Measurements from ENCODE around the gene MRPS31. TPM values are rescaled to one million over a fixed set of nuclear protein-coding genes. Genes with fewer than 3 reads are reported as not detected.

Gene MRPS31
- total and polyA plus RNA-seq, 10 of the 15 experiments (the other 5 are each of a cell fraction or from before 2014, with no cell fraction given), result 20.3 to 60.9 (median 43.1) TPM

GRCh38 chr13:40679480-40679985 is 91.5 kb downstream of the MRPS31 start:
- no peaks in the 10 kb centered on the region for H3K79me2 ChIP-seq (ENCODE audit: control insufficient read depth, insufficient read depth, low read length)
- ATAC-seq, result no peak
- H3K4me2 ChIP-seq (ENCODE audit: control insufficient read depth, insufficient read depth), result no peak overlapping the region
- 34% methylated on average over 6 of the region's 6 CpGs for WGBS (ENCODE audit: insufficient coverage, insufficient replicate concordance, low lambda C conversion rate, missing lambda C conversion rate)
- no peak for TF ChIP-seq MEF2A (IDR thresholded peaks at IDR 0.05; ENCODE audit: insufficient read depth, low read depth, low read length)
- no peak for TF ChIP-seq SIX5 (IDR thresholded peaks at IDR 0.05; ENCODE audit: low read depth, low read length, severe bottlenecking)
- TF ChIP-seq ZBTB4 (CRISPR knock-in tag; IDR thresholded peaks at IDR 0.05), result no peak
- SMC1A ChIA-PET (ENCODE audit: uncharacterized antibody, unreplicated experiment), result interaction anchor here (0.8 to 5.6 kb wide), 5 partner anchors 11 to 736 kb away, joined by 3 to 40 read pairs (median 10); no protein-coding TSS in a partner anchor
- in situ Hi-C loops (cut with MboI) (loop anchor here (5.0 to 25.0 kb wide), 2 partner anchors 732 to 1617 kb away; no protein-coding TSS in a partner anchor), intact Hi-C loops (cut with micrococcal nuclease; ENCODE audit: unreplicated experiment) (no loop called here)
- no peak overlapping the region for H3K27ac ChIP-seq (ENCODE audit: control insufficient read depth, insufficient read depth)
- BruUV-seq (replicated peaks), result no TSS peak
- H2AFZ ChIP-seq (ENCODE audit: control insufficient read depth, low read depth, low read length), result no peak overlapping the region
- H3K27me3 ChIP-seq (replicated peaks in 1 of 2; ENCODE audit: control insufficient read depth in 2 of 2, insufficient read depth in 2 of 2, low read length in 1 of 2), result 0 out of 4 replicates have a peak, but pooled peaks cover 0 to 3% of the 10 kb centered on the region in 2 experiments
- no peak overlapping the region for H3K9ac ChIP-seq (ENCODE audit: control insufficient read depth, insufficient read depth, low read length)
- no peaks in the 10 kb centered on the region for H4K20me1 ChIP-seq (ENCODE audit: control insufficient read depth, insufficient read depth)
- CTCF ChIA-PET, result interaction anchor here (1.0 to 9.0 kb wide), 6 partner anchors 11 to 759 kb away, joined by 3 to 115 read pairs (median 4); no protein-coding TSS in a partner anchor
- RAD21 ChIA-PET (ENCODE audit: unreplicated experiment), result interaction anchor here (1.4 kb wide), 1 partner anchor 610 kb away, joined by 4 read pairs; no protein-coding TSS in a partner anchor
- H3K9me3 ChIP-seq (replicated peaks; ENCODE audit: control insufficient read depth, insufficient read depth, low read length), result no peaks in the 10 kb centered on the region
- FAIRE-seq, result no peak
- H3K4me1 ChIP-seq (ENCODE audit: control insufficient read depth, insufficient read depth, low read length), result no peaks in the 10 kb centered on the region
- POLR2A ChIA-PET, result no interaction called here
- no peak overlapping the region for H3K4me3 ChIP-seq
- DNase-seq (ENCODE audit: low read depth, low spot score), result no peak
- H3K36me3 ChIP-seq (ENCODE audit: control insufficient read depth in 2 of 2, insufficient read depth in 2 of 2, low read length in 1 of 2), result no peaks in the 10 kb centered on the region

MicroRNAs encoded within 50 kb of the gene (microRNA counts, 767-probe panel; counts per million panel counts)
- microRNA hsa-miR-320d (55.3 counts per million), microRNA hsa-miR-621 (1,125 counts per million, percentile 35 among the panel's probes with 10 or more counts)

Small RNA genes lying within 50 kb of the gene (microRNA-seq; reads per million reads assigned to microRNA genes)
- gene MIR320D1 (not detected), gene MIR621 (not detected)

Small RNA genes lying within 50 kb of the gene (small RNA-seq; reads per million reads assigned to genes)
- gene MIR320D1 (not detected), gene MIR621 (not detected), gene RF00017 (not detected)

Other genes with a start within 250 kb of the MRPS31 start
- 0.65 and 0.96 TPM in 2 replicates for gene FOXO1, start 104.5 kb downstream of the MRPS31 start, total RNA-seq (2014; rRNA removed)
- gene FOXO1, start 104.5 kb downstream of the MRPS31 start, total RNA-seq (2014; rRNA removed; fragmentation: Illumina TruSeq; extraction: Trizol), result 0.88 and 1.1 TPM in 2 replicates
- gene FOXO1, start 104.5 kb downstream of the MRPS31 start, total RNA-seq (2021), result 1.6 and 2.4 TPM in 2 replicates
- 7.0 and 8.3 TPM in 2 replicates for gene FOXO1, start 104.5 kb downstream of the MRPS31 start, polyA plus RNA-seq (2011; rRNA removed)
- 1.4 and 1.6 TPM in 2 replicates for gene FOXO1, start 104.5 kb downstream of the MRPS31 start, polyA plus RNA-seq (2014; fragmentation: Illumina TruSeq; extraction: Trizol)
- under 1 TPM; 0.64 to 0.72 TPM for gene FOXO1, start 104.5 kb downstream of the MRPS31 start, polyA plus RNA-seq (2014; fragmentation: Nextera tagmentation; extraction: Ambion mirVana)
- 0.70 TPM in 2 replicates for gene FOXO1, start 104.5 kb downstream of the MRPS31 start, polyA plus RNA-seq (2014; rRNA removed)
- under 1 TPM; 0.58 to 0.79 TPM for gene FOXO1, start 104.5 kb downstream of the MRPS31 start, polyA plus RNA-seq (2016; fragmentation: Nextera tagmentation; extraction: Ambion mirVana)
- gene SLC25A15, start 18.4 kb upstream of the MRPS31 start, total RNA-seq (2014; rRNA removed), result 20.6 and 25.0 TPM in 2 replicates
- gene SLC25A15, start 18.4 kb upstream of the MRPS31 start, total RNA-seq (2014; rRNA removed; fragmentation: Illumina TruSeq; extraction: Trizol), result 14.8 and 15.7 TPM in 2 replicates
- 16.0 and 18.5 TPM in 2 replicates for gene SLC25A15, start 18.4 kb upstream of the MRPS31 start, total RNA-seq (2021)
- gene SLC25A15, start 18.4 kb upstream of the MRPS31 start, polyA plus RNA-seq (2011; rRNA removed), result 9.1 and 11.6 TPM in 2 replicates
- gene SLC25A15, start 18.4 kb upstream of the MRPS31 start, polyA plus RNA-seq (2014; fragmentation: Illumina TruSeq; extraction: Trizol), result 11.8 and 13.6 TPM in 2 replicates
- gene SLC25A15, start 18.4 kb upstream of the MRPS31 start, polyA plus RNA-seq (2014; fragmentation: Nextera tagmentation; extraction: Ambion mirVana), result 1 to 10 TPM; 2.7 to 3.6 TPM
- 14.6 and 15.1 TPM in 2 replicates for gene SLC25A15, start 18.4 kb upstream of the MRPS31 start, polyA plus RNA-seq (2014; rRNA removed)
- gene SLC25A15, start 18.4 kb upstream of the MRPS31 start, polyA plus RNA-seq (2016; fragmentation: Nextera tagmentation; extraction: Ambion mirVana), result 10 to 100 TPM; 19.6 to 20.5 TPM
- 45.7 and 49.2 TPM in 2 replicates for gene ELF1, start 248.1 kb upstream of the MRPS31 start, total RNA-seq (2014; rRNA removed)
- 55.1 and 59.4 TPM in 2 replicates for gene ELF1, start 248.1 kb upstream of the MRPS31 start, total RNA-seq (2014; rRNA removed; fragmentation: Illumina TruSeq; extraction: Trizol)
- gene ELF1, start 248.1 kb upstream of the MRPS31 start, total RNA-seq (2021), result 70.5 and 74.2 TPM in 2 replicates
- gene ELF1, start 248.1 kb upstream of the MRPS31 start, polyA plus RNA-seq (2011; rRNA removed), result 83.5 and 97.6 TPM in 2 replicates
- gene ELF1, start 248.1 kb upstream of the MRPS31 start, polyA plus RNA-seq (2014; fragmentation: Illumina TruSeq; extraction: Trizol), result 91.6 and 118 TPM in 2 replicates
- gene ELF1, start 248.1 kb upstream of the MRPS31 start, polyA plus RNA-seq (2014; fragmentation: Nextera tagmentation; extraction: Ambion mirVana), result 10 to 100 TPM; 43.3 to 43.5 TPM
- 46.8 and 47.9 TPM in 2 replicates for gene ELF1, start 248.1 kb upstream of the MRPS31 start, polyA plus RNA-seq (2014; rRNA removed)
- gene ELF1, start 248.1 kb upstream of the MRPS31 start, polyA plus RNA-seq (2016; fragmentation: Nextera tagmentation; extraction: Ambion mirVana), result 10 to 100 TPM; 56.2 to 64.0 TPM